Activated CD8-positive, alpha-beta T cell treated with anti-CD3 and anti-CD28 coated beads for 36 hours (primary cell): ENCODE data around the gene HOXD13. TPM values are rescaled to one million over a fixed set of nuclear protein-coding genes. Genes with fewer than 3 reads are reported as not detected.
A peak's percentile ranks its signal among the peaks of the same experiment; 100 is the strongest.

Experiments
- ATAC-seq: fragments of 200-7000 bp; cut with Tn5 transposase; one replicate; pipeline ENCODE4 v1.10.0; 2021; ENCODE audit warnings: mild to moderate bottlenecking, moderate library complexity
- CTCF ChIA-PET: fragments of 350-600 bp; sonication (Branson Sonifier 250); formaldehyde crosslinking; loops from one replicate; lab custom pipeline; 2021; ENCODE audit warnings: antibody characterized with exemption; lab: Charles Lee
- POLR2A ChIA-PET: fragments of 350-600 bp; sonication (Branson Sonifier 250); formaldehyde crosslinking; loops from one replicate; lab custom pipeline; 2021; ENCODE audit warnings: antibody characterized with exemption; lab: Charles Lee
- DNase-seq: peaks from one replicate; pipeline ENCODE4 v3.0.0-alpha.2; 2020
- H3K27ac Mint-ChIP-seq: one replicate; pipeline ENCODE4 v1.8.0; 2021; ENCODE audit warnings: mild to moderate bottlenecking, mixed read lengths
- H3K27me3 Mint-ChIP-seq: one replicate; pipeline ENCODE4 v1.8.0; 2021; ENCODE audit warnings: mixed read lengths
- H3K36me3 Mint-ChIP-seq: one replicate; pipeline ENCODE4 v1.8.0; 2021; ENCODE audit warnings: low read depth, mixed read lengths
- H3K4me1 Mint-ChIP-seq: one replicate; pipeline ENCODE4 v1.8.0; 2021; ENCODE audit warnings: low read depth, mixed read lengths
- H3K4me3 Mint-ChIP-seq: one replicate; pipeline ENCODE4 v1.8.0; 2021; ENCODE audit warnings: mild to moderate bottlenecking, moderate library complexity, mixed read lengths
- H3K9me3 Mint-ChIP-seq: one replicate; pipeline ENCODE4 v1.8.0; 2021; ENCODE audit warnings: mixed read lengths
- intact Hi-C: fragments of 100-400 bp; cut with micrococcal nuclease; formaldehyde crosslinking; loops from one replicate; pipeline ENCODE4 v1.10.0; 2022
- total RNA-seq, 2 experiments: library from RNA; stranded (reverse); gene quantifications; one replicate each; pipeline ENCODE4 v1.2.3, GENCODE V29; 2021
- TF ChIP-seq, protein P1 (sequence below): fragments of 200-600 bp; IDR thresholded peaks from one replicate; pipeline ENCODE4 v1.8.0; 2022; ENCODE audit warnings: antibody characterized with exemption, mild to moderate bottlenecking

HOXD13 gene
- total RNA-seq, 2 experiments from 2014 or later = not detected

DNA sequence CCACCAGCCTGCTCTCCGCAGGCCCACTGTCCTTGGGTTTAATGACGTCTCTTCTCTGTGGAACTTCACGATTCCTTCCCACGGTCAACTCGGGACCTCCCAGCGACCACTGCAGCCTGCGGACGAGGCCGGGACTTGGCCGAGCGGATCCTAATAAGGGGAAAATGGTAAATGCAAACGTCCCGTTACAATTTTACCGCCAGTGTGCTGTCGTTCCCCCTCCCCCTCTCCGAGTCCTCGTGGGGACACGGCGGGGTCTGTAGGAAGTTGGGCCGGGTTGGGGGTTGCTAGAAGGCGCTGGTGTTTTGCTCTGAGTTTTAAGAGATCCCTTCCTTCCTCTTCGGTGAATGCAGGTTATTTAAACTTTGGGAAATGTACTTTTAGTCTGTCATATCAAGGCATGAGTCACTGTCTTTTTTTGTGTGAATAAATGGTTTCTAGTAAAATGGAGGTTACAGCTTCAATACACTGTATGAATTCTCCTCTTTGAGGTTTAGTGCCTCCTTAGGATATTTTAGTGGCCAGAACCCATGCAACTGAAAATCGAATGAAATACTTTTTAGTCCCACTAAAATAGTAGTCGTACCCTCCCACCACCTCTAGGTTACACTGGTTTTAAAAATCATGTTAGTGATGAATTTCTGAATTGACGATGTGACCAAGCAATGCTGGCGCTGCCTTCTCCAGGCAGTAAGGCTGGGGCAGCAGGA, 16.8 kb downstream of the HOXD13 start:
- CTCF ChIA-PET = interaction anchor here (0.6 to 2.9 kb wide), 5 partner anchors 12 to 445 kb away, joined by 3 to 28 read pairs (median 6); no protein-coding TSS in a partner anchor
- H3K4me3 Mint-ChIP-seq = no peak overlapping the region
- peaks cover 3% of the 10 kb centered on the region for H3K36me3 Mint-ChIP-seq

DNA sequence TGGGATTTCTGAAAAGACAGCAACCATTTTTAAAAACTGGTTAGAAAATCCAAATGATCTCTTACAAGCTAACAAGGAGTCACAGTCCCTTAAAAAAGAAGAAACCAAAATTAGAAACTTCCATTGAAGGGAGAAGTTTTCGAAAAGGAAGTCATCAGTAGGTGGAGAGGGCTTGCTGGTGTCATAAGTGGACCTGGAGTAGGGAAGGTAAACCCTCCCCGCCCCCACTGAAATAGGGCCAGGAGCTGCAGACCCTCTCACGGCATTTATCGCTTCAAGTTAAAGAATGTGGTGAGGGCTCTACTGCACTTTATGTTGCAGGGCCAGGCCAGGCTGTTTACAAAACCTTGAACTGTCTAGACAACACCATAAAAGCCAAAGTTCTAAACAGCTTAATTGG, 17.4 kb downstream of the HOXD13 start:
- Mint-ChIP-seq H3K4me1 (peaks cover 19% of the 10 kb centered on the region), H3K4me3 (no peak overlapping the region), H3K27me3 (peaks cover 86% of the 10 kb centered on the region), H3K9me3 (peaks cover 2% of the 10 kb centered on the region), H3K27ac (no peak overlapping the region), H3K36me3 (peaks cover 3% of the 10 kb centered on the region)
- TF ChIP-seq, protein P1, sequence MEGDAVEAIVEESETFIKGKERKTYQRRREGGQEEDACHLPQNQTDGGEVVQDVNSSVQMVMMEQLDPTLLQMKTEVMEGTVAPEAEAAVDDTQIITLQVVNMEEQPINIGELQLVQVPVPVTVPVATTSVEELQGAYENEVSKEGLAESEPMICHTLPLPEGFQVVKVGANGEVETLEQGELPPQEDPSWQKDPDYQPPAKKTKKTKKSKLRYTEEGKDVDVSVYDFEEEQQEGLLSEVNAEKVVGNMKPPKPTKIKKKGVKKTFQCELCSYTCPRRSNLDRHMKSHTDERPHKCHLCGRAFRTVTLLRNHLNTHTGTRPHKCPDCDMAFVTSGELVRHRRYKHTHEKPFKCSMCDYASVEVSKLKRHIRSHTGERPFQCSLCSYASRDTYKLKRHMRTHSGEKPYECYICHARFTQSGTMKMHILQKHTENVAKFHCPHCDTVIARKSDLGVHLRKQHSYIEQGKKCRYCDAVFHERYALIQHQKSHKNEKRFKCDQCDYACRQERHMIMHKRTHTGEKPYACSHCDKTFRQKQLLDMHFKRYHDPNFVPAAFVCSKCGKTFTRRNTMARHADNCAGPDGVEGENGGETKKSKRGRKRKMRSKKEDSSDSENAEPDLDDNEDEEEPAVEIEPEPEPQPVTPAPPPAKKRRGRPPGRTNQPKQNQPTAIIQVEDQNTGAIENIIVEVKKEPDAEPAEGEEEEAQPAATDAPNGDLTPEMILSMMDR = no peak
- intact Hi-C loops = no loop called here
- POLR2A ChIA-PET = no interaction called here
- ATAC-seq = no peak
- no peak for DNase-seq
- CTCF ChIA-PET = interaction anchor here (1.0 to 2.9 kb wide), 13 partner anchors 8 to 444 kb away, joined by 3 to 28 read pairs (median 6); no protein-coding TSS in a partner anchor

More for the DNA sequence above, 16.8 kb downstream of the HOXD13 start:
- TF ChIP-seq, protein P1 = no peak
- H3K4me1 Mint-ChIP-seq = peaks cover 22% of the 10 kb centered on the region
- no peak for ATAC-seq
- POLR2A ChIA-PET = no interaction called here
- H3K27me3 Mint-ChIP-seq = peaks cover 86% of the 10 kb centered on the region
- H3K27ac Mint-ChIP-seq = no peak overlapping the region
- intact Hi-C loops = no loop called here
- DNase-seq = no peak
- peaks cover 2% of the 10 kb centered on the region for H3K9me3 Mint-ChIP-seq

DNA sequence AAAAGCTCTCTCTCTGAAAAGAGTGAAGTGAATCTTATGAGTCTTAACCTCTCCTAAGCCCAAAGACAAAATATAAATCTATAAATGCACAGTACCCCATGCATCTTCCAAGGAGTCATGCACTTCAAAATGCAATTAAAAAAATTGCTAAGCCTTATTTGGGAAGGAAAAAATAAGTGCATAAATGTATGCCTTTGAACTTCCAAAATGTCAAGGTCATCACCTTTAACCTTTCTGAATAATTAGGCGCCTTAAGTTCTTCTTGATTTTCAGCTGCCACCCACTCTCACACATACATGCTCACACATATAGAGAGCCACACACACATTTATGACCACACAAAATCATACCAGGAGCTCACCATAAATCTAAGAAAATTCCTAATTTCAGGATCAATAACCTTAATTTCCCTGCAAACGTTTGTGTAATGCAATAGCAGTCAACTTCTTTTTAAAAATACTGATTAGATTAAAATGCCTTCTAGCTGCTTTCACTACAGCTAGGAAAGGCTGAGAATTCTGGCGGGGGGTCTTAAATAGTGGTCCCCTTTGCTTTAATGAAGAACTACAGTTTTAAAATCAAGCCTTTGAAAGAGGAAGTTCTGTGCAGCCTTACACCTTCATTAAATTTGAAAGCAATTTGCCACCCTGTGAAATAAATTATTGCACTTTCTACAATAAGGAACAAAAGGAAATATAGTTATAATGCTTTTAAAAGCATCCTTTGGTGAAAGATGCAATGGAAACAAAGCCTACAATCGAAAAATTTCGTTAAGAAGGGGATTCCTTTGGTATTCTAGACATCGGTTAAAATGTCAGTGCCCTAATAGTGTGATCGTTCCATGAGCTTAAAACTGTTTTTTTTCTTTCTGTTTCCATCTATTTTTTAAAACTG, 18.1 kb downstream of the HOXD13 start:
- H3K9me3 Mint-ChIP-seq = peaks cover 2% of the 10 kb centered on the region
- H3K4me1 Mint-ChIP-seq = peaks cover 16% of the 10 kb centered on the region
- TF ChIP-seq, protein P1 = no peak
- ATAC-seq (no peak), DNase-seq (no peak)
- no peak overlapping the region for H3K4me3 Mint-ChIP-seq
- H3K27ac Mint-ChIP-seq = no peak overlapping the region
- ChIA-PET CTCF (interaction anchor here (0.6 to 2.9 kb wide), 18 partner anchors 9 to 544 kb away, joined by 3 to 28 read pairs (median 5); no protein-coding TSS in a partner anchor), POLR2A (no interaction called here)
- peaks cover 82% of the 10 kb centered on the region for H3K27me3 Mint-ChIP-seq
- peaks cover 3% of the 10 kb centered on the region for H3K36me3 Mint-ChIP-seq
- intact Hi-C loops = no loop called here

DNA sequence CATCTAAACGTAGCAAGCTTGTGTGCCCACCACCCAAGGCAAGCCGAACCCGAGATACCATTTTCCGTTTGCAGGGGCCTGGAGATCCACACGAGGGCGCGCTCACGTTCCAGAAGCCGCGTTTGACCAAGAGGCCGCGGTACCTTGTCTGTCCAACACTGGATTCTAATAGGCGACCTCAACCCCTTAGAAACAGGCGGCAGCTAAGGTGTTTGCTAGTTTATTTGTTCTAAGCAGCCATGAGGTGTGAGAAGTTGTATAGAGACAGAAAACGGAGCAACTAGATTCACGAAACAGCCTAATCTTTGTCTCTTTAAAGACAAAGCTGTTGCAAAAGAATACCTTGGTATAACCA, 18.8 kb downstream of the HOXD13 start:
- DNase-seq (peak; percentile 54), ATAC-seq (no peak)
- Mint-ChIP-seq H3K27ac (no peak overlapping the region), H3K36me3 (peaks cover 3% of the 10 kb centered on the region), H3K4me1 (peaks cover 13% of the 10 kb centered on the region), H3K9me3 (peaks cover 2% of the 10 kb centered on the region), H3K4me3 (no peak overlapping the region), H3K27me3 (peaks cover 81% of the 10 kb centered on the region)
- TF ChIP-seq, protein P1 = peak; percentile 45
- intact Hi-C loops = no loop called here
- ChIA-PET CTCF (interaction anchor here (0.6 to 2.9 kb wide), 18 partner anchors 9 to 543 kb away, joined by 3 to 28 read pairs (median 5); no protein-coding TSS in a partner anchor), POLR2A (no interaction called here)
